GM12878 (cell line): ENCODE measurements around the gene SRSF9. TPM values are rescaled to one million over a fixed set of nuclear protein-coding genes. Genes with fewer than 3 reads are reported as not detected.

Experiments
- ATAC-seq: fragments of 200-7000 bp; cut with Tn5 transposase; 3 replicates; pipeline ENCODE4 v1.9.1; 2020; ENCODE audit warnings: mild to moderate bottlenecking, moderate library complexity
- BruUV-seq: library from RNA; stranded (reverse); fragments of 400-500 nt; replicated peaks from 2 replicates; lab custom pipeline; 2021; lab: Mats Ljungman, UMichigan
- CTCF ChIA-PET: fragments of 300-600 bp; sonication (Branson Sonifier 250); formaldehyde crosslinking; extraction: SDS; loops from one replicate; lab custom pipeline; 2021; ENCODE audit warnings: inconsistent platforms; lab: Yijun Ruan, JAX
- POLR2A ChIA-PET: fragments of 350-600 bp; formaldehyde crosslinking; extraction: SDS; loops from one replicate; lab custom pipeline; 2021; ENCODE audit warnings: inconsistent platforms; lab: Charles Lee
- RAD21 ChIA-PET: fragments of 300-600 bp; sonication (Branson Sonifier 250); formaldehyde crosslinking; loops from one replicate; lab custom pipeline; 2023; ENCODE audit warnings: antibody characterized with exemption; ENCODE audit not compliant: unreplicated experiment; lab: Charles Lee
- SMC1A ChIA-PET: fragments of 300-600 bp; sonication (Branson Sonifier 250); formaldehyde crosslinking; loops from one replicate; lab custom pipeline; 2023; ENCODE audit not compliant: unreplicated experiment, uncharacterized antibody; lab: Charles Lee
- DNase-seq: peaks from one replicate; pipeline ENCODE4 v3.0.0-alpha.2; 2011; ENCODE audit warnings: low read depth, low spot score
- FAIRE-seq: peaks from 3 replicates; lab custom pipeline; 2011; peaks lifted over from hg19 to GRCh38; lab: Jason Lieb, UNC
- H2AFZ ChIP-seq: 2 replicates; pipeline ENCODE4 v1.6.0; 2011; ENCODE audit warnings: low read depth, low read length, control low read depth; ENCODE audit not compliant: control insufficient read depth
- H3K27ac ChIP-seq: 2 replicates; pipeline ENCODE4 v1.5.1; 2011; ENCODE audit warnings: control low read depth; ENCODE audit not compliant: control insufficient read depth, insufficient read depth
- H3K27me3 ChIP-seq, 2 experiments: replicated peaks in 1 of 2; 2 replicates each; pipeline versions ENCODE4 v1.6.0 to v1.6.1; 2011; ENCODE audit warnings: low read length in 1 of 2; ENCODE audit not compliant: control insufficient read depth in 2 of 2, insufficient read depth in 2 of 2
- H3K36me3 ChIP-seq, 2 experiments: 2 replicates each; pipeline ENCODE4 v1.5.1; 2011; ENCODE audit warnings: low read length in 1 of 2; ENCODE audit not compliant: control insufficient read depth in 2 of 2, insufficient read depth in 2 of 2
- H3K4me1 ChIP-seq: 2 replicates; pipeline ENCODE4 v1.6.1; 2011; ENCODE audit warnings: mild to moderate bottlenecking, low read length, moderate library complexity, mixed read lengths; ENCODE audit not compliant: control insufficient read depth, insufficient read depth
- H3K4me2 ChIP-seq: 2 replicates; pipeline ENCODE4 v1.6.0; 2011; ENCODE audit warnings: control low read depth; ENCODE audit not compliant: control insufficient read depth, insufficient read depth
- H3K4me3 ChIP-seq: fragments of 200-600 bp; sonication (generic); 2 replicates; pipeline ENCODE4 v1.5.1; 2016
- H3K79me2 ChIP-seq: 2 replicates; pipeline ENCODE4 v1.6.0; 2011; ENCODE audit warnings: low read length; ENCODE audit not compliant: control insufficient read depth, insufficient read depth
- H3K9ac ChIP-seq: 2 replicates; pipeline ENCODE4 v1.8.0; 2011; ENCODE audit warnings: low read length, control low read depth, mixed read lengths; ENCODE audit not compliant: control insufficient read depth, insufficient read depth
- H3K9me3 ChIP-seq: replicated peaks from 3 replicates; pipeline ENCODE4 v1.5.1; 2011; ENCODE audit warnings: mild to moderate bottlenecking, low read length; ENCODE audit not compliant: control insufficient read depth, insufficient read depth
- H4K20me1 ChIP-seq: 2 replicates; pipeline ENCODE4 v1.6.0; 2011; ENCODE audit not compliant: control insufficient read depth, insufficient read depth
- ATF7 ChIP-seq: fragments of 450-650 bp; IDR thresholded peaks from 2 replicates; pipeline ENCODE4 v1.6.1; 2016; ENCODE audit warnings: low read depth, mild to moderate bottlenecking
- ESRRA ChIP-seq: IDR thresholded peaks from 2 replicates; pipeline ENCODE4 v1.6.1; 2012; ENCODE audit warnings: mild to moderate bottlenecking, low read length, improper control_type of control experiment
- HDGF ChIP-seq: fragments of 450-650 bp; IDR thresholded peaks from 2 replicates; pipeline ENCODE4 v1.6.1; 2016; ENCODE audit warnings: antibody characterized with exemption
- LARP7 ChIP-seq: fragments of 450-650 bp; IDR thresholded peaks from 2 replicates; pipeline ENCODE4 v1.6.1; 2017; ENCODE audit warnings: mild to moderate bottlenecking
- MTA2 ChIP-seq: fragments of 450-650 bp; IDR thresholded peaks from 2 replicates; pipeline ENCODE4 v1.6.1; 2016; ENCODE audit warnings: low read depth, mild to moderate bottlenecking, moderate library complexity
- NBN ChIP-seq: fragments of 450-650 bp; IDR thresholded peaks from 2 replicates; pipeline ENCODE4 v1.6.1; 2016
- NFXL1 ChIP-seq: fragments of 450-650 bp; IDR thresholded peaks from 2 replicates; pipeline ENCODE4 v1.6.1; 2017; ENCODE audit warnings: antibody characterized with exemption, mild to moderate bottlenecking, borderline replicate concordance
- NRF1 ChIP-seq: conservative IDR thresholded peaks from 2 replicates; pipeline ENCODE4 v1.6.1; 2011; ENCODE audit warnings: mild to moderate bottlenecking, low read depth, low read length, improper control_type of control experiment
- POLR2A ChIP-seq: IDR thresholded peaks from 2 replicates; pipeline ENCODE4 v1.6.1; 2011; ENCODE audit warnings: low read depth, mild to moderate bottlenecking, low read length
- RBBP5 ChIP-seq: fragments of 200-600 bp; sonication (generic); conservative IDR thresholded peaks from 2 replicates; pipeline ENCODE4 v1.6.1; 2016
- SKIL ChIP-seq: fragments of 450-650 bp; IDR thresholded peaks from 2 replicates; pipeline ENCODE4 v1.6.1; 2017; ENCODE audit warnings: mild to moderate bottlenecking, low read depth, inconsistent platforms; ENCODE audit not compliant: poor library complexity, severe bottlenecking
- SMAD1 ChIP-seq: fragments of 450-650 bp; IDR thresholded peaks from 2 replicates; pipeline ENCODE4 v1.6.1; 2018; ENCODE audit warnings: mild to moderate bottlenecking, low read depth; ENCODE audit not compliant: partially characterized antibody
- TCF3 ChIP-seq: IDR thresholded peaks from 2 replicates; pipeline ENCODE4 v1.6.1; 2012; ENCODE audit warnings: low read depth, mild to moderate bottlenecking, low read length, borderline replicate concordance; ENCODE audit not compliant: insufficient read depth
- WGBS: methylation state at CpG from one replicate; pipeline ENCODE4 v1.1.6; 2016; ENCODE audit warnings: low lambda C conversion rate; ENCODE audit not compliant: insufficient replicate concordance, insufficient coverage; ENCODE audit errors: missing lambda C conversion rate; 5-methylcytosine and 5-hydroxymethylcytosine counted together
- in situ Hi-C: fragments of 300-500 bp; cut with MboI; formaldehyde crosslinking; loops from 9 replicates; pipeline ENCODE4 v1.14.3; 2018; ENCODE audit warnings: mixed read lengths
- intact Hi-C: fragments of 100-400 bp; cut with micrococcal nuclease; formaldehyde crosslinking; loops from one replicate; pipeline ENCODE4 v1.14.2; 2022; ENCODE audit not compliant: unreplicated experiment
- polyA plus RNA-seq, 11 experiments: library from polyadenylated mRNA; depleted of rRNA in 4 of 11; unstranded in 6 of 11; stranded (reverse) in 5 of 11; fragments of >200 nt; fragmentation: Nextera tagmentation in 4 of 11; fragmentation: Illumina TruSeq in 1 of 11; extraction: Ambion mirVana in 4 of 11; extraction: Trizol in 1 of 11; gene quantifications; 1 replicate in 1 of 11; 2 replicates in 10 of 11; pipeline versions ENCODE4 v1.2.1 to v1.2.3, GENCODE V29; 2011 to 2016; ENCODE audit warnings: inconsistent platforms in 2 of 11, missing spikeins in 2 of 11, low read depth in 1 of 11
- total RNA-seq, 4 experiments: library from RNA; depleted of rRNA in 3 of 4; stranded (reverse); fragments of >200 nt in 3 of 4; fragmentation: Illumina TruSeq in 1 of 4; extraction: Trizol in 1 of 4; gene quantifications; 2 replicates each; pipeline versions ENCODE4 v1.2.1 to v1.2.3, GENCODE V29; 2013 to 2021

SRSF9 gene
- total and polyA plus RNA-seq, 10 of the 15 experiments (the other 5 are each of a cell fraction or from before 2014, with no cell fraction given): 56.2 to 510 (median 186) TPM

GRCh38 chr12:120429368-120429767, 40.2 kb downstream of the SRSF9 start:
- FAIRE-seq (no peak), DNase-seq (no peak)
- H3K27ac ChIP-seq: no peak overlapping the region
- WGBS: 30% methylated on average over 7 of the region's 7 CpGs
- POLR2A ChIA-PET: no interaction called here
- no peaks in the 10 kb centered on the region; a peak in 1 of 4 replicates for H3K27me3 ChIP-seq
- no peaks in the 10 kb centered on the region for H3K4me1 ChIP-seq
- no peaks in the 10 kb centered on the region for H3K9me3 ChIP-seq
- intact Hi-C loops: no loop called here
- no TSS peak for BruUV-seq
- no peak for TF ChIP-seq ATF7
- TF ChIP-seq MTA2: no peak
- TF ChIP-seq NRF1: no peak
- no peak for TF ChIP-seq POLR2A
- no peak for TF ChIP-seq ESRRA
- no peak for TF ChIP-seq SMAD1
- TF ChIP-seq NFXL1: no peak
- TF ChIP-seq SKIL: no peak
- no peak for TF ChIP-seq LARP7
- no peak for TF ChIP-seq RBBP5
- TF ChIP-seq NBN: no peak
- no peak for TF ChIP-seq HDGF
- TF ChIP-seq TCF3: no peak
- TF ChIP-seq, all 136 proteins: peak for 0
- Histone ChIP-seq H3K4me3 (no peak overlapping the region), H2AFZ (no peak overlapping the region), H3K4me2 (no peak overlapping the region), H4K20me1 (no peaks in the 10 kb centered on the region), H3K79me2 (no peaks in the 10 kb centered on the region), H3K36me3 (no peaks in the 10 kb centered on the region), H3K9ac (no peak overlapping the region)
- ATAC-seq: no peak
- ChIA-PET RAD21 (interaction anchor here (1.1 to 3.2 kb wide), 2 partner anchors 45 to 72 kb away, joined by 3 to 11 read pairs; no protein-coding TSS in a partner anchor), CTCF (interaction anchor here (0.6 to 2.4 kb wide), 10 partner anchors 11 to 201 kb away, joined by 3 to 12 read pairs (median 4); partner anchors contain the start of genes SIRT4 and SRSF9), SMC1A (interaction anchor here (0.7 to 0.9 kb wide), 3 partner anchors 9 to 75 kb away, joined by 3 to 4 read pairs (median 3); partner anchors contain the start of gene COX6A1)
- in situ Hi-C loops: no loop called here
